GM12892 (cell line): Measurements from ENCODE around the gene CARMIL1.

Experiments used
- POLR2A ChIP-seq: IDR thresholded peaks from 2 replicates; pipeline ENCODE4 v1.6.1; 2011; ENCODE audit warnings: low read depth, low read length, control low read depth
- POLR2AphosphoS5 ChIP-seq: IDR thresholded peaks from 2 replicates; pipeline ENCODE4 v1.6.1; 2011; ENCODE audit warnings: low read depth, low read length, control low read depth

GRCh38 chr6:25333471-25333870, 54.3 kb downstream of the CARMIL1 start:
- TF ChIP-seq POLR2A: no peak
- no peak for TF ChIP-seq POLR2AphosphoS5
